Osteocyte (in vitro differentiated cells): ENCODE results near the gene TIFAB. TPM values are rescaled to one million over a fixed set of nuclear protein-coding genes. Genes with fewer than 3 reads are reported as not detected.

ENCODE experiments used
- DNase-seq: peaks from one replicate; pipeline ENCODE4 v3.0.0; 2021; ENCODE audit warnings: mixed read lengths; ENCODE audit not compliant: unreplicated experiment; ENCODE audit errors: extremely low spot score
- H3K27ac Mint-ChIP-seq: one replicate; pipeline ENCODE4 v1.8.0; 2021; ENCODE audit warnings: mild to moderate bottlenecking, mixed read lengths; ENCODE audit not compliant: unreplicated experiment
- H3K27me3 Mint-ChIP-seq: one replicate; pipeline ENCODE4 v1.8.0; 2021; ENCODE audit warnings: mixed read lengths; ENCODE audit not compliant: unreplicated experiment
- H3K36me3 Mint-ChIP-seq: one replicate; pipeline ENCODE4 v1.8.0; 2021; ENCODE audit warnings: mixed read lengths; ENCODE audit not compliant: unreplicated experiment
- H3K4me1 Mint-ChIP-seq: one replicate; pipeline ENCODE4 v1.8.0; 2021; ENCODE audit warnings: mixed read lengths; ENCODE audit not compliant: unreplicated experiment
- H3K4me3 Mint-ChIP-seq: one replicate; pipeline ENCODE4 v1.8.0; 2021; ENCODE audit warnings: mild to moderate bottlenecking, moderate library complexity, mixed read lengths; ENCODE audit not compliant: unreplicated experiment
- H3K9me3 Mint-ChIP-seq: one replicate; pipeline ENCODE4 v1.8.0; 2021; ENCODE audit warnings: mixed read lengths; ENCODE audit not compliant: unreplicated experiment
- CTCF ChIP-seq: fragments of 200-600 bp; sonication (generic); IDR thresholded peaks from 2 replicates; pipeline ENCODE4 v1.5.0; 2021; ENCODE audit warnings: antibody characterized with exemption, mild to moderate bottlenecking, moderate library complexity
- total RNA-seq: library from RNA; stranded (reverse); gene quantifications from 2 replicates; pipeline ENCODE4 v1.2.1, GENCODE V29; 2021

The TIFAB gene
- total RNA-seq, 1 donor from 2014 or later = not detected

DNA sequence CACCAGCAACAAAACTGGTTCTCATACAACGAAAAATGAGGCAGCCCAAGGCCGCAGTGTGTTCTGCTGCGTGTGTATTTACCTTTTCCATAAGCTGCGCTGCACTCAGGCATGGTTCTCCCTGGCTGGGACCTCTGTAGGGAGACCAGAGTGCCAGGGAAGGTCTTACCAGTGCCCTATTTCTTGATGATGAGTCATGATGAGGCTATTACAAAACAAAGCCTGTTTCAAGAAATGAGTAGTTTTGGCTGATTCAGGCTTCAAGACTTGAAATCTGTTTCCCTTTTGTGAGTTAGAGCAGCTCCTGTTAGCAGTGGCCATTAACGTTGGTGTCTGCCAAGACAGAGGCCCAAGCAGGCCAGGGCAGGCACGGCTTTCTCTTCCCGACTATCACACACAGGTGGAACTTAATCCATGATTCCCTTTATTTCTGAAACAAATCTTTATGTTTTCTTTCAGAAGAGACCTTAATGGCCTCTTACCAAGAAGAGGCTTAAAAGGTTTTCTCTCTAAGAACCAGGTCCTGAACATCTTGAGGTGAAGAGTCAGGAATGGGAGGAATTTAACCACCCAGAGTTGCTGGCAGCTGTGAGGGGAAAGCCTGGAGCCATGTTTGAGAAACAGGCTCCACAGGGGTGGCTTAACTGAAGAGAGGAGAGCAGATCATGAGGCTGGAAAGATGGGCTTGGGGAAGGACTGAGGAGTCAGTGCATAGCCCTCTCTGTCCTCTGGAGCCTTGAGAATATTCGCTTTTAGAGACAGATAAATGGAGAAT lies 41.4 kb upstream of the TIFAB start:
- H3K27me3 Mint-ChIP-seq = peaks cover 43% of the 10 kb centered on the region
- peak; percentile 27 for DNase-seq
- H3K27ac Mint-ChIP-seq = peak overlapping the region; percentile 71
- H3K4me3 Mint-ChIP-seq = no peak overlapping the region
- H3K36me3 Mint-ChIP-seq = no peaks in the 10 kb centered on the region
- TF ChIP-seq CTCF = no peak
- peaks cover 26% of the 10 kb centered on the region for H3K4me1 Mint-ChIP-seq
- no peaks in the 10 kb centered on the region for H3K9me3 Mint-ChIP-seq

DNA sequence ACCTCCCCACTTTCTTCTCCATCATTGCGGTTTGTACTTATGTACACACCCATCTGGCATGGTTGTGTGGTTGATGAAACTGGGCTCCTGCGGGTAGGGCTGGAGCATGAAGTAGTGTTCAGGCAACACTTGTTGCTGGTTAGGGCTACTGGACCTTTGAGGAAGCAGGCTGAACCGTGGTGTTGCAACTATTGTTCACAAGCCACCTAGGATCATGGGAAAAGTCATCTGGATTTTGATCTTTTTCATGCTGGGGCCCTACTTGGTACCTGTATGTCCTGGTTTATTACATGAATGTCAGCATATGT lies 40.1 kb upstream of the TIFAB start:
- no peaks in the 10 kb centered on the region for H3K9me3 Mint-ChIP-seq
- no peak for DNase-seq
- H3K4me1 Mint-ChIP-seq = peaks cover 29% of the 10 kb centered on the region
- H3K4me3 Mint-ChIP-seq = no peak overlapping the region
- H3K27ac Mint-ChIP-seq = no peak overlapping the region
- H3K36me3 Mint-ChIP-seq = no peaks in the 10 kb centered on the region
- H3K27me3 Mint-ChIP-seq = peaks cover 51% of the 10 kb centered on the region
- TF ChIP-seq CTCF = no peak

DNA sequence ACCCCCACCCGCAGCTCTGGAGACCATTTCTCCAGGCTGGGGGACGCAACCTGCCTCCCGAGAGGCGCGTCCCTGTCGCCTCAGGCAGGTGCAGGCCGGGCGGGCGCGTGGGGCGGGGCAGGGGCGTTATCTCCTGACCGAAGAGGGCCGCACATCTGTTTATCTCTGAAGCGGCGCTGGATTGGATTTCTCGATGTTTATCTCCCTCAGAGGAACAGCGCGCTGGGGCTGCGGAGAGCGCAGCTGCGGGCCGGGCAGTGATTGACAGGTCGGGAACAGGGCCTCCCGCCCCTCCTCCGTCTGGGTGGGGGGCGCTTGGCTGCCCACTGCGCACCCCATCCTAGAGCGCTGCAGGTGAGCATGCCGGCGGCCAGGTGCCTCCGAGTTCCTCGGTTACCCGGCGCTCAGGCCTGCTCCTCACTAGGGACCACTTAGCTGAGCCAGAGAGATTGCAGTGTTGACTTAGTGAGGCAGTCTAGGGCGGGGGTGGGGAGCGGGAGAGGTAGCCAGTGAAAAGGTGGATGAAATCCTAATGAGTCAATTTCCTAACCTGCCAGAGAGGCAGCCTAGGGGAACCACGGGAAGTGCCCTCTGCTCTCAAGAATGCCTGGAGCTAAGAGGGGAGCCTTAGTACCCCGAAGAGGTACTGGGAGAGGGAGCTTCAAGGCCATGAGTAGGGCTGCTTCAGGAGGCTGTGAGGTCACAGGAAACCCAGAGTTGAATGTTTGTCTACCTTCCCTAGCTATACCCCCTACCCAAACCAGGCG lies 39.6 kb upstream of the TIFAB start:
- Mint-ChIP-seq H3K9me3 (no peaks in the 10 kb centered on the region), H3K4me1 (peaks cover 29% of the 10 kb centered on the region)

GRCh38 chr5:135491038-135491551 lies 38.9 kb upstream of the TIFAB start:
- H3K27me3 Mint-ChIP-seq = peaks cover 56% of the 10 kb centered on the region
- DNase-seq = no peak

More for the DNA sequence above, 39.6 kb upstream of the TIFAB start:
- Mint-ChIP-seq H3K27me3 (peaks cover 51% of the 10 kb centered on the region), H3K27ac (no peak overlapping the region), H3K36me3 (no peaks in the 10 kb centered on the region), H3K4me3 (no peak overlapping the region)
- no peak for TF ChIP-seq CTCF
- DNase-seq = no peak

More at GRCh38 chr5:135491038-135491551, 38.9 kb upstream of the TIFAB start:
- Mint-ChIP-seq H3K4me1 (peaks cover 29% of the 10 kb centered on the region), H3K4me3 (no peak overlapping the region), H3K36me3 (no peaks in the 10 kb centered on the region), H3K27ac (no peak overlapping the region), H3K9me3 (no peaks in the 10 kb centered on the region)
- TF ChIP-seq CTCF = no peak
